ENCODE results near the gene CBX8.

CBX8 gene

GRCh38 chr17:79814127-79814973 is 17.5 kb upstream of the CBX8 start:
- H3K4me2 ChIP-seq (ENCODE audit: low read length), result peak overlapping the region; percentile 81
- H3K4me3 ChIP-seq (ENCODE audit: low read length), result peak overlapping the region; percentile 60
- peaks cover 27% of the 10 kb centered on the region for H3K4me1 ChIP-seq (ENCODE audit: control insufficient read depth, insufficient read depth, low read length)
- H3K9ac ChIP-seq (ENCODE audit: low read depth, low read length), result no peak overlapping the region
- H3K9me3 ChIP-seq (replicated peaks; ENCODE audit: low read length), result no peaks in the 10 kb centered on the region
- peaks cover 75% of the 10 kb centered on the region for H3K27me3 ChIP-seq (ENCODE audit: control insufficient read depth, insufficient read depth, low read length)
- no peaks in the 10 kb centered on the region for H3K36me3 ChIP-seq (ENCODE audit: insufficient read depth, low read length)

- no peaks in the 10 kb centered on the region for H3K36me3 ChIP-seq (ENCODE audit: insufficient read depth, low read length)
- peaks cover 75% of the 10 kb centered on the region for H3K27me3 ChIP-seq (ENCODE audit: control insufficient read depth, insufficient read depth, low read length)
- H3K9me3 ChIP-seq (replicated peaks; ENCODE audit: low read length), result no peaks in the 10 kb centered on the region
- peak overlapping the region; percentile 55 for H3K9ac ChIP-seq (ENCODE audit: low read depth, low read length)
- H3K4me1 ChIP-seq (ENCODE audit: control insufficient read depth, insufficient read depth, low read length), result peaks cover 27% of the 10 kb centered on the region
- peak overlapping the region; percentile 81 for H3K4me2 ChIP-seq (ENCODE audit: low read length)
- peak overlapping the region; percentile 56 for H3K4me3 ChIP-seq (ENCODE audit: low read length)
Observed at GRCh38 chr17:79813297-79814126, 16.6 kb upstream of the CBX8 start.

- Histone ChIP-seq H3K36me3 (ENCODE audit: insufficient read depth, low read length) (no peaks in the 10 kb centered on the region), H3K4me1 (ENCODE audit: control insufficient read depth, insufficient read depth, low read length) (peaks cover 27% of the 10 kb centered on the region), H3K9ac (ENCODE audit: low read depth, low read length) (no peak overlapping the region), H3K27me3 (ENCODE audit: control insufficient read depth, insufficient read depth, low read length) (peaks cover 75% of the 10 kb centered on the region), H3K4me2 (ENCODE audit: low read length) (peak overlapping the region; percentile 81), H3K4me3 (ENCODE audit: low read length) (peak overlapping the region; percentile 56), H3K9me3 (replicated peaks; ENCODE audit: low read length) (no peaks in the 10 kb centered on the region)
Observed at GRCh38 chr17:79812353-79813258, 15.7 kb upstream of the CBX8 start.

- Histone ChIP-seq H3K9me3 (replicated peaks; ENCODE audit: low read length) (no peaks in the 10 kb centered on the region), H3K4me1 (ENCODE audit: control insufficient read depth, insufficient read depth, low read length) (peaks cover 27% of the 10 kb centered on the region), H3K27me3 (ENCODE audit: control insufficient read depth, insufficient read depth, low read length) (peaks cover 75% of the 10 kb centered on the region)
Observed at GRCh38 chr17:79811868-79812352, 15.0 kb upstream of the CBX8 start.

GRCh38 chr17:79811011-79811867 is 14.4 kb upstream of the CBX8 start:
- Histone ChIP-seq H3K36me3 (ENCODE audit: insufficient read depth, low read length) (no peaks in the 10 kb centered on the region), H3K9ac (ENCODE audit: low read depth, low read length) (no peak overlapping the region), H3K4me2 (ENCODE audit: low read length) (peak overlapping the region; percentile 58), H3K27me3 (ENCODE audit: control insufficient read depth, insufficient read depth, low read length) (peaks cover 75% of the 10 kb centered on the region), H3K4me3 (ENCODE audit: low read length) (peak overlapping the region; percentile 48), H3K4me1 (ENCODE audit: control insufficient read depth, insufficient read depth, low read length) (peaks cover 27% of the 10 kb centered on the region), H3K9me3 (replicated peaks; ENCODE audit: low read length) (no peaks in the 10 kb centered on the region)

More at GRCh38 chr17:79811868-79812352, 15.0 kb upstream of the CBX8 start:
- peak overlapping the region; percentile 58 for H3K4me2 ChIP-seq (ENCODE audit: low read length)
- no peak overlapping the region for H3K9ac ChIP-seq (ENCODE audit: low read depth, low read length)
- peak overlapping the region; percentile 48 for H3K4me3 ChIP-seq (ENCODE audit: low read length)
- H3K36me3 ChIP-seq (ENCODE audit: insufficient read depth, low read length), result no peaks in the 10 kb centered on the region

GRCh38 chr17:79810130-79811010 is 13.5 kb upstream of the CBX8 start:
- H3K27me3 ChIP-seq (ENCODE audit: control insufficient read depth, insufficient read depth, low read length), result peaks cover 77% of the 10 kb centered on the region
- no peak overlapping the region for H3K9ac ChIP-seq (ENCODE audit: low read depth, low read length)
- H3K9me3 ChIP-seq (replicated peaks; ENCODE audit: low read length), result no peaks in the 10 kb centered on the region
- peaks cover 27% of the 10 kb centered on the region for H3K4me1 ChIP-seq (ENCODE audit: control insufficient read depth, insufficient read depth, low read length)
- peak overlapping the region; percentile 75 for H3K4me2 ChIP-seq (ENCODE audit: low read length)
- H3K4me3 ChIP-seq (ENCODE audit: low read length), result peak overlapping the region; percentile 53
- H3K36me3 ChIP-seq (ENCODE audit: insufficient read depth, low read length), result no peaks in the 10 kb centered on the region

GRCh38 chr17:79809530-79810129 is 12.8 kb upstream of the CBX8 start:
- Histone ChIP-seq H3K4me2 (ENCODE audit: low read length) (peak overlapping the region; percentile 75), H3K36me3 (ENCODE audit: insufficient read depth, low read length) (no peaks in the 10 kb centered on the region), H3K9me3 (replicated peaks; ENCODE audit: low read length) (no peaks in the 10 kb centered on the region), H3K9ac (ENCODE audit: low read depth, low read length) (no peak overlapping the region), H3K27me3 (ENCODE audit: control insufficient read depth, insufficient read depth, low read length) (peaks cover 78% of the 10 kb centered on the region), H3K4me1 (ENCODE audit: control insufficient read depth, insufficient read depth, low read length) (peaks cover 22% of the 10 kb centered on the region), H3K4me3 (ENCODE audit: low read length) (peak overlapping the region; percentile 53)

GRCh38 chr17:79808763-79809529 is 12.1 kb upstream of the CBX8 start:
- Histone ChIP-seq H3K4me1 (ENCODE audit: control insufficient read depth, insufficient read depth, low read length) (peaks cover 22% of the 10 kb centered on the region), H3K27me3 (ENCODE audit: control insufficient read depth, insufficient read depth, low read length) (peaks cover 79% of the 10 kb centered on the region), H3K9me3 (replicated peaks; ENCODE audit: low read length) (no peaks in the 10 kb centered on the region)

More at GRCh38 chr17:79808763-79809529, 12.1 kb upstream of the CBX8 start:
- Histone ChIP-seq H3K4me2 (ENCODE audit: low read length) (no peak overlapping the region), H3K4me3 (ENCODE audit: low read length) (no peak overlapping the region), H3K36me3 (ENCODE audit: insufficient read depth, low read length) (no peaks in the 10 kb centered on the region), H3K9ac (ENCODE audit: low read depth, low read length) (no peak overlapping the region)

All from skeletal muscle satellite cell (primary cell).